Mesothelial cell of epicardium (in vitro differentiated cells): ENCODE results near the gene C1QL3. TPM values are rescaled to one million over a fixed set of nuclear protein-coding genes. Genes with fewer than 3 reads are reported as not detected.

Experiments
- DNase-seq, 2 experiments: peaks; one replicate each; pipeline ENCODE4 v3.0.0; 2021; ENCODE audit warnings: low spot score in 2 of 2; ENCODE audit not compliant: unreplicated experiment in 2 of 2
- H3K27ac Mint-ChIP-seq: 2 replicates; pipeline ENCODE4 v1.8.0; 2021; ENCODE audit warnings: mixed read lengths
- H3K27me3 Mint-ChIP-seq: 2 replicates; pipeline ENCODE4 v1.8.0; 2021; ENCODE audit warnings: low read depth, mixed read lengths
- H3K36me3 Mint-ChIP-seq: 2 replicates; pipeline ENCODE4 v1.8.0; 2021; ENCODE audit warnings: mixed read lengths
- H3K4me1 Mint-ChIP-seq: 2 replicates; pipeline ENCODE4 v1.8.0; 2021; ENCODE audit warnings: mixed read lengths
- H3K4me3 Mint-ChIP-seq: 2 replicates; pipeline ENCODE4 v1.8.0; 2021; ENCODE audit warnings: mild to moderate bottlenecking, moderate library complexity, mixed read lengths
- H3K9me3 Mint-ChIP-seq: 2 replicates; pipeline ENCODE4 v1.8.0; 2021; ENCODE audit warnings: mixed read lengths
- CTCF ChIP-seq: fragments of 200-600 bp; sonication (generic); IDR thresholded peaks from one replicate; pipeline ENCODE4 v1.5.0; 2021; ENCODE audit warnings: antibody characterized with exemption; ENCODE audit not compliant: unreplicated experiment
- total RNA-seq: library from RNA; stranded (reverse); gene quantifications from 3 replicates; pipeline ENCODE4 v1.2.1, GENCODE V29; 2021

Gene C1QL3
- total RNA-seq, 1 donor from 2014 or later: not detected

DNA sequence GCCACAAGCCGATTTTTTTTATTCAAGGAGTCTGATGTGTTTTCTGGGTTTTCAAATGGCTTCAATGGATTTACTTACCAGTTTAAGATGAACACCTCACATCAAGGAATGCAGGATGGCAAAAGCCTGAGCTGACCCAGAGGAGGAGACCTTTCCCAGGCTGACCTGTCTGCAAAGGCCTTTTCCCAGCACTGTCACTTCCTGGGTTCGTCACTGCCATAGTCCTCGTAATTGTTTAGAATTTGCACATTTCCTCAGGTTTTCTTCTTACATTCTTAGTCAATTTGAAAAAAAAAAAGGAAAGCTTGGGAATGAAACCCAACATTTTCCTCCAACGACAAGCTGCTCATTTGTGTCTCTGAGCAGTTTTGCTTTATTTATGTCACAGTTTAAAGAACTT, 42.9 kb downstream of the C1QL3 start:
- Mint-ChIP-seq H3K27me3 (no peaks in the 10 kb centered on the region), H3K4me1 (no peaks in the 10 kb centered on the region), H3K4me3 (no peak overlapping the region), H3K27ac (no peak overlapping the region), H3K36me3 (no peaks in the 10 kb centered on the region), H3K9me3 (no peaks in the 10 kb centered on the region)
- no peak for TF ChIP-seq CTCF
- no peak for DNase-seq

GRCh38 chr10:16477757-16478156, 43.9 kb downstream of the C1QL3 start:
- Mint-ChIP-seq H3K27ac (no peak overlapping the region), H3K4me1 (peaks cover 4% of the 10 kb centered on the region), H3K27me3 (no peaks in the 10 kb centered on the region), H3K9me3 (no peaks in the 10 kb centered on the region), H3K36me3 (no peaks in the 10 kb centered on the region), H3K4me3 (no peak overlapping the region)
- no peak for DNase-seq
- TF ChIP-seq CTCF: no peak

DNA sequence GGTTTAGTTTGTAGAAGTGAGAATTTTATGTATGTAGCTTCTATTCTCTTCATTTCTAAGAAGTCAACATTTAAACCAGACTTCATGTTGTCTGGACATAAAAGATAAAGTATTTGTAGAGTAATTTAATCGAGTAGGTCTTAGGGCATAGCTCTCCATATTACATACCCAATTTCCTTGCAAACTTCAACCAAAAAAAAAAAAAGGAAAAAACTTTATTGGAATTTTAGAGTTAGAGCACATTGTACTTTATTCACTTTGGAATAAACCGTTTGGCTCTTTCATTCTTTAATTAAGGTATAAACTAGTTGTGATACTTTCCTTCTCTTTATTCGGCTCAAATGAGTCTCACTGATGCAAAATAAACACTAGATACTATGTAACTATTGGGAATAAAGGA, 48.9 kb downstream of the C1QL3 start:
- Mint-ChIP-seq H3K27ac (no peak overlapping the region), H3K4me1 (peaks cover 4% of the 10 kb centered on the region), H3K27me3 (no peaks in the 10 kb centered on the region), H3K36me3 (no peaks in the 10 kb centered on the region), H3K9me3 (no peaks in the 10 kb centered on the region), H3K4me3 (no peak overlapping the region)
- TF ChIP-seq CTCF: no peak
- DNase-seq: no peak

GRCh38 chr10:16470747-16471146, 50.9 kb downstream of the C1QL3 start:
- H3K27me3 Mint-ChIP-seq: no peaks in the 10 kb centered on the region
- no peak for DNase-seq
- no peak overlapping the region for H3K4me3 Mint-ChIP-seq
- TF ChIP-seq CTCF: no peak
- peaks cover 4% of the 10 kb centered on the region for H3K4me1 Mint-ChIP-seq
- no peak overlapping the region for H3K27ac Mint-ChIP-seq
- H3K9me3 Mint-ChIP-seq: no peaks in the 10 kb centered on the region
- H3K36me3 Mint-ChIP-seq: no peaks in the 10 kb centered on the region

DNA sequence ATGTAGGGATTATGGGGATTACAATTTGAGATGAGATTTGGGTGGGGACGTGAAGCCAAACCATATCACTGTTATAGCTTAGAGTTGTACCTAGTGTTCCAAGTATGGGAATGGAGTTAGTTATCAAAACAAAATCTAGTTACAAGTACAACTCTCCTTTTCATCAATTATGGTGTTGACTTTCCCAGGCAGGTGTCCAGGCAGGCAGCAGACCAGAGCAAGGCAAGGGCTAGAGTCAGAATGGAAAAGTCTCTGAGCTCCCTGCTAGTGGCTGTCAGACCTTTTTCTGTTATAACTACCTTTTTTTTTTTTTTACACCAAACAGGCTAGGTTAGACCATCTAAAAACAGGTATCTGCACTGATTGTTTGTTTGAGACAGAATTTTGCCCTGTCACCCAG, 55.7 kb downstream of the C1QL3 start:
- no peak overlapping the region for H3K4me3 Mint-ChIP-seq
- H3K36me3 Mint-ChIP-seq: peaks cover 13% of the 10 kb centered on the region

More for the DNA sequence above, 55.7 kb downstream of the C1QL3 start:
- H3K4me1 Mint-ChIP-seq: no peaks in the 10 kb centered on the region
- no peak for DNase-seq
- H3K27me3 Mint-ChIP-seq: no peaks in the 10 kb centered on the region
- H3K9me3 Mint-ChIP-seq: peaks cover 11% of the 10 kb centered on the region
- TF ChIP-seq CTCF: no peak
- no peak overlapping the region for H3K27ac Mint-ChIP-seq

Other genes starting within 250 kb of the C1QL3 start
- 9.4 to 11.4 TPM (median 10.1 TPM) in 3 replicates for gene PTER, start 84.9 kb downstream of the C1QL3 start, total RNA-seq